Right cardiac atrium (tissue), 5 donors: ENCODE data around the gene RASGRF2. TPM values are rescaled to one million over a fixed set of nuclear protein-coding genes. Genes with fewer than 3 reads are reported as not detected.
"Not testable (repeated sequence)": the region's sequence is repeated elsewhere in the genome, so short reads cannot be mapped to it uniquely, and the experiment has no call there.

Experiments used
- ATAC-seq, 2 donors: fragments of 200-7000 bp; cut with Tn5 transposase; one replicate each; pipeline versions ENCODE4 v1.8.0 to v1.9.1; 2020; ENCODE audit warnings: moderate library complexity in 2 of 2, mild to moderate bottlenecking in 1 of 2
- DNase-seq, 3 donors: peaks; one replicate each; pipeline ENCODE4 v3.0.0-alpha.2; 2020
- H3K27ac ChIP-seq: one replicate; pipeline ENCODE4 v1.5.1; 2013; ENCODE audit warnings: mild to moderate bottlenecking, low read length, control low read depth, moderate library complexity
- H3K27me3 ChIP-seq: one replicate; pipeline ENCODE4 v1.6.1; 2013; ENCODE audit not compliant: control insufficient read depth, insufficient read depth
- H3K4me1 ChIP-seq: one replicate; pipeline ENCODE4 v1.6.1; 2013; ENCODE audit warnings: low read length; ENCODE audit not compliant: control insufficient read depth, insufficient read depth
- H3K4me3 ChIP-seq: one replicate; pipeline ENCODE4 v1.5.1; 2013; ENCODE audit warnings: low read length, control low read depth
- H3K9me3 ChIP-seq: one replicate; pipeline ENCODE4 v1.6.1; 2013; ENCODE audit warnings: low read length; ENCODE audit not compliant: control insufficient read depth
- WGBS: extraction: QIAGEN DNeasy Blood & Tissue Kit; methylation state at CpG from one replicate; pipeline ENCODE4 v1.1.7; 2013; 5-methylcytosine and 5-hydroxymethylcytosine counted together
- intact Hi-C, 4 donors: fragments of 100-400 bp; cut with DNase I; formaldehyde crosslinking; loops; one replicate each; pipeline versions ENCODE4 v1.11.0 to v1.14.0; 2022 to 2023
- polyA plus RNA-seq: library from polyadenylated mRNA; stranded (reverse); fragments of 200-250 nt; gene quantifications from one replicate; pipeline ENCODE4 v1.2.3, GENCODE V29; 2013
- total RNA-seq, 4 donors: library from RNA; stranded (reverse); fragmentation: NEBNext Ultra II Directional; extraction: Animal tissue kit (Norgen Biotek cat#: 25700); gene quantifications; one replicate each; pipeline ENCODE4 v1.2.1, GENCODE V29; 2021
- donor health status: healthy with polysubstance abuse.
- donor health status: DM: no; HTN: yes; CAD: no.
- donor health status: DM: no; HTN: no; CAD: no.
- donor health status: DM: no; HTN: yes; CAD: no; lungs with severe emphysema.
- donor health status: DM: yes; HTN: yes; CAD: no.

Gene RASGRF2
- total and polyA plus RNA-seq, 5 donors: 2.7 to 5.0 (median 4.3) TPM

DNA sequence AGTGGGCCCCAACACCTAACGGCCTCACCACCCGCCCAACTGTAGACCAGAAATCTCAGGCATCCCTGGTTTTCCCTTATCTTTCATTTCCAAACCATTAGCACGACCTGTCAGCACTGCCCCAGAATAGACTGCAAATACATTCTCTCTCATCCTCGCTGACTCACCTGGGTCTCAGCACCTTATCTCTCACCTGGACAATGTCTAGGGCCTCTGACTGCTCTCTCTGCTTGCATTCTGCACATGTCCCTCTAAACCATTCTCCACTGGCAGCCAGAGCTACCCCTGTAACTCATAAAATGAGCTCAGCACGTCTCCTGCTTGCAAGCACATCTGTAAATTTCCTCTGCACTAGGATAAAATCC, 285.7 kb downstream of the RASGRF2 start:
- Histone ChIP-seq H3K4me1 (peaks cover 17% of the 10 kb centered on the region), H3K27me3 (no peaks in the 10 kb centered on the region), H3K27ac (peak overlapping the region; percentile 8), H3K9me3 (no peaks in the 10 kb centered on the region), H3K4me3 (no peak overlapping the region)
- intact Hi-C loops: no loop called here
- ATAC-seq (no peak), DNase-seq (no peak)
- WGBS: 65% methylated on average over 5 of the region's 5 CpGs

DNA sequence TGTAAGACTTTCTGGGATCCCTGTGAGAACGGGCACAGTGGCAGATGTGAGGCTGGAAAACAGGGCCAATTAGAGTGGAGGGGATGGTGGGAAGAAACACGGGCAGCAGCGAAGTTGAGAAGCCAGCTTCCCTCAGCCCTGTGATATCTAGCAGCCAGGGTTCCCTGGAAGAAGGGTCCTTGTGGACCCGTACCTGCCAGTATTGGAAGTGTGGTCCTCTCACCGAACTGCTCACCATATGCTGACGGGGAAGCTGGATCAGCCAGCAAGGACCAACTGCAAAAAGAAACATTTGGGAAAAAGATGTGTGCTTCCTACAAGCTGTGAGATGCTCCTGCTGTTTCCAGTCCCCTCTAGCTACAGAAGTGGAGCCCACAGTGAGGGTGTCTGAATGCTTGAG, 286.5 kb downstream of the RASGRF2 start:
- DNase-seq (no peak), ATAC-seq (no peak)
- intact Hi-C loops: no loop called here
- H3K4me1 ChIP-seq: peaks cover 19% of the 10 kb centered on the region
- peak overlapping the region; percentile 4 for H3K27ac ChIP-seq
- no peaks in the 10 kb centered on the region for H3K27me3 ChIP-seq
- H3K9me3 ChIP-seq: no peaks in the 10 kb centered on the region
- WGBS: 82% methylated on average over 6 of the region's 6 CpGs
- H3K4me3 ChIP-seq: no peak overlapping the region

DNA sequence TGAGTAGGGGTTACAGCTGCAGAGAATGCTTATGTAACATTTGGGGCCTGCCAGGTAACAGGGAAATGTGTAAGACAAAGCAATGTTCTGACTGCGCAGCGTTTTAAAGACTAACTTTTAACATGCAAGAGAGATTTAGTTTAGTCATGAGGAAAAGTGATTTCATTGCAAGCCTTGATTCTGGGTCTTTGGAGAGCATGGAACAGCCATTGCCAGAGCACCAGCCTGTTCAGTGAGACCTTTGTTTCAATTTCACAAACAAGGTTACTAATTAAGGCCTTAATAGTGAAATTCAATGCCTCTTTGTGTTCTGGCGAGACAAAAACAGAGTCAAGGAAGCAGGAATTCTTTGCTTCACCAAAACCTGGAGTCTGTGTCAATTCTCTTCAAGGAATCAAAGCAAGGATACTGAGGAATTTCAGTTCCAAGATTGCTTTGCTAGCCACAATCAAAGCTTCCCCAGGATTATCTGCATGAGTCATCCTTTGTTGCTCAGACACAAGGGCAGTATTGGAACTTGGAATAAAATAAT, 287.3 kb downstream of the RASGRF2 start:
- Histone ChIP-seq H3K4me3 (no peak overlapping the region), H3K27ac (no peak overlapping the region), H3K27me3 (no peaks in the 10 kb centered on the region), H3K9me3 (no peaks in the 10 kb centered on the region), H3K4me1 (peaks cover 16% of the 10 kb centered on the region)
- intact Hi-C loops: no loop called here
- WGBS: 67% methylated on average over 3 of the region's 3 CpGs
- no peak for ATAC-seq
- no peak for DNase-seq

GRCh38 chr5:81249240-81249639, 289.1 kb downstream of the RASGRF2 start:
- no peaks in the 10 kb centered on the region for H3K9me3 ChIP-seq
- peaks cover 8% of the 10 kb centered on the region for H3K4me1 ChIP-seq
- no peak overlapping the region for H3K27ac ChIP-seq
- WGBS: 93% methylated on average over 4 of the region's 4 CpGs
- H3K4me3 ChIP-seq: no peak overlapping the region
- intact Hi-C loops: no loop called here
- DNase-seq: no peak
- ATAC-seq: no peak
- no peaks in the 10 kb centered on the region for H3K27me3 ChIP-seq

DNA sequence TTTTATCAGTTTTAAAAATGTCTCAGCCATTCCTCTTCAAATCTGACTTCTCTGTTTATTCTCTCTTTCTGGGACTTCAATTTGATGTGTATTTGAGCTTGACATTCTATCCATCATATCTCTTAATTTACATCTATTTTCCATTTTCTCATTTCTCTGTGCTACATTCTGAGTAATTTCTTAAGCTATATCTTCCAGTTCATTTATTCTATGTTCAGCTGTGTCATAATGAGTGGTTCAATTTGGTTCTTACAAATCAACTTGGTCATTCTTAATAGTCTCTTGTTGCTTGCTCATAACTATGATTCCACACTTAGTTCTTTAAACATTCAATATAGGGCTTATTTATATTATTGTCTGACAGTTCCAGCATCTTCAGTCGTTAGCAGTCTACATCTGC, 289.8 kb downstream of the RASGRF2 start:
- peaks cover 8% of the 10 kb centered on the region for H3K4me1 ChIP-seq
- no peak overlapping the region for H3K27ac ChIP-seq
- no peaks in the 10 kb centered on the region for H3K9me3 ChIP-seq
- ATAC-seq: no peak
- 97% methylated on average over 1 of the region's 1 CpG for WGBS
- intact Hi-C loops: no loop called here
- DNase-seq: no peak
- H3K27me3 ChIP-seq: no peaks in the 10 kb centered on the region
- no peak overlapping the region for H3K4me3 ChIP-seq

- H3K27me3 ChIP-seq: no peaks in the 10 kb centered on the region
- intact Hi-C loops: no loop called here
- no peak overlapping the region for H3K4me3 ChIP-seq
- no peaks in the 10 kb centered on the region for H3K9me3 ChIP-seq
- no peak for DNase-seq
- no peak overlapping the region for H3K27ac ChIP-seq
- ATAC-seq: peak; percentile 50 to 52
- WGBS: 43% methylated on average over 5 of the region's 5 CpGs
- peaks cover 8% of the 10 kb centered on the region for H3K4me1 ChIP-seq
Measured at GRCh38 chr5:81251922-81252321, 291.8 kb downstream of the RASGRF2 start.

GRCh38 chr5:81252904-81253303, 292.7 kb downstream of the RASGRF2 start:
- Histone ChIP-seq H3K4me1 (peaks cover 7% of the 10 kb centered on the region), H3K4me3 (no peak overlapping the region), H3K27ac (no peak overlapping the region), H3K27me3 (no peaks in the 10 kb centered on the region), H3K9me3 (no peaks in the 10 kb centered on the region)
- DNase-seq: no peak
- WGBS: 96% methylated on average over 1 of the region's 1 CpG
- intact Hi-C loops: no loop called here
- ATAC-seq: no peak

DNA sequence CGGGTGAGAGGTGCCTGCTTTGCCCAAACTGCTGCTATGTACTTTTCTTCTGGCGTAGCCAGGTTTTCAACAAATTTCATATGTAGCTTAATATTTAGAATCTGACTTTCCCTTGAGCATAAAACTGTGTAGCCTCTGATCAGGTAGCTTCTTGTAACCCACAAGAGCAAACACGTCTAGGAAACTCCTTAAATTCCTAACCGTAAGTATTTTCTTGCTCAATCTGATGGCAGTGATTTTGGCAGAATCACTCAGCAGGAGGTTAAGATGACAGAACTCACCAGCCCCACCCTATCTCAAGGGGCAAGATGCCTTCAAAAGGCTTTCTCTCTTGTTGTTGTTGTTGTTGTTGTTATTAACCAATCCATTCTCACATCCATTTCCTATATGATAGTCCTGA, 293.7 kb downstream of the RASGRF2 start:
- H3K27me3 ChIP-seq: no peaks in the 10 kb centered on the region
- no peaks in the 10 kb centered on the region for H3K9me3 ChIP-seq
- intact Hi-C loops: no loop called here
- no peak overlapping the region for H3K27ac ChIP-seq
- peaks cover 3% of the 10 kb centered on the region for H3K4me1 ChIP-seq
- ATAC-seq (no peak), DNase-seq (no peak)
- H3K4me3 ChIP-seq: no peak overlapping the region
- WGBS: 80% methylated on average over 4 of the region's 4 CpGs

- Histone ChIP-seq H3K4me1 (peaks cover 3% of the 10 kb centered on the region), H3K9me3 (no peaks in the 10 kb centered on the region), H3K4me3 (no peak overlapping the region), H3K27me3 (no peaks in the 10 kb centered on the region), H3K27ac (no peak overlapping the region)
- DNase-seq (peak in 1 of 3 donors; percentile 25), ATAC-seq (peak in 1 of 2 donors; percentile 12)
- WGBS: 97% methylated on average over 21 of the region's 21 CpGs
- intact Hi-C loops: no loop called here
Measured at GRCh38 chr5:81254886-81255559, 294.9 kb downstream of the RASGRF2 start.

- Histone ChIP-seq H3K27me3 (no peaks in the 10 kb centered on the region), H3K9me3 (no peaks in the 10 kb centered on the region), H3K4me1 (no peaks in the 10 kb centered on the region), H3K27ac (no peak overlapping the region), H3K4me3 (no peak overlapping the region)
- no peak for DNase-seq
- 57% methylated on average over 1 of the region's 1 CpG for WGBS
- no peak for ATAC-seq
- intact Hi-C loops: no loop called here
Measured at GRCh38 chr5:81256766-81257165, 296.6 kb downstream of the RASGRF2 start.

GRCh38 chr5:81262796-81263195, 302.6 kb downstream of the RASGRF2 start:
- WGBS: 93% methylated on average over 1 of the region's 1 CpG

DNA sequence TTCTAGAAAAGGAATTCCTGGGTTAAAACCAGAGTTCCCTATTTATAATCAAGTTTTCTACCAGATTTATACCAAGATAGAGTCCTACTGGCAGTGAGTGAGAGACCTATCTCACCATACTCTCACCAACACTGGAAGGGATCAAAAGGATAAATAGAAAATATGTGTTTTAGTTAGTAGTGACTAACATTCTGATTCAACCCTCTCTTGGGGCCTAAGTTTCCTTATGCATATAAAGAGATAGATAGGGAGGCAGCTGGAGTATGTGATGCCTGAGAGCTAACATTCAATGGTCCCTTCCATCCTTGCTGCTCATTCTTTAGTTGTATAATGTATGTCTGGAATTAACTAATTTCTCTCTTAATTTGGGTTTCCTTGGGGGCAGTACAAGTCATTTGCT, 304.9 kb downstream of the RASGRF2 start:
- H3K27me3 ChIP-seq: no peaks in the 10 kb centered on the region
- H3K9me3 ChIP-seq: no peaks in the 10 kb centered on the region
- ATAC-seq: no peak
- H3K4me1 ChIP-seq: no peaks in the 10 kb centered on the region
- intact Hi-C loops: no loop called here
- no peak overlapping the region for H3K27ac ChIP-seq
- no peak for DNase-seq
- H3K4me3 ChIP-seq: no peak overlapping the region

More at GRCh38 chr5:81262796-81263195, 302.6 kb downstream of the RASGRF2 start:
- H3K27me3 ChIP-seq, H3K4me1 ChIP-seq, H3K27ac ChIP-seq, DNase-seq, intact Hi-C loops, ATAC-seq, H3K9me3 ChIP-seq, H3K4me3 ChIP-seq: not testable (repeated sequence)
